CD4-positive, alpha-beta memory T cell (primary cell): ENCODE results near the gene PSIP1. TPM values are rescaled to one million over a fixed set of nuclear protein-coding genes. Genes with fewer than 3 reads are reported as not detected.

Experiments used
- CTCF ChIA-PET: fragments of 350-600 bp; sonication (Branson Sonifier 250); formaldehyde crosslinking; loops from one replicate; lab custom pipeline; 2021; ENCODE audit warnings: inconsistent platforms; ENCODE audit not compliant: partially characterized antibody; lab: Charles Lee
- POLR2A ChIA-PET: fragments of 350-600 bp; sonication (Branson Sonifier 250); formaldehyde crosslinking; loops from one replicate; lab custom pipeline; 2021; ENCODE audit not compliant: partially characterized antibody; lab: Charles Lee
- DNase-seq, 5 donors: peaks; one replicate each; pipeline versions ENCODE4 v3.0.0 to v3.0.0-alpha.2; 2020 to 2022; ENCODE audit warnings: mixed read lengths in 1 of 5
- H3K27ac ChIP-seq: one replicate; pipeline ENCODE4 v1.7.0; 2013; ENCODE audit warnings: low read depth, low read length
- H3K27me3 ChIP-seq: 2 replicates; pipeline ENCODE4 v1.7.0; 2013; ENCODE audit warnings: mild to moderate bottlenecking, low read length, moderate library complexity; ENCODE audit not compliant: insufficient read depth
- H3K36me3 ChIP-seq: 2 replicates; pipeline ENCODE4 v1.7.0; 2013; ENCODE audit warnings: mild to moderate bottlenecking, low read length, moderate library complexity; ENCODE audit not compliant: insufficient read depth
- H3K4me1 ChIP-seq: 2 replicates; pipeline ENCODE4 v1.7.0; 2013; ENCODE audit warnings: mild to moderate bottlenecking, low read length, moderate library complexity; ENCODE audit not compliant: insufficient read depth
- H3K4me3 ChIP-seq, 2 donors: one replicate each; pipeline ENCODE4 v1.7.0; 2013; ENCODE audit warnings: low read length in 2 of 2, mild to moderate bottlenecking in 1 of 2
- H3K9me3 ChIP-seq, 2 donors: one replicate each; pipeline ENCODE4 v1.7.0; 2013; ENCODE audit warnings: low read length in 2 of 2, control low read depth in 1 of 2; ENCODE audit not compliant: control insufficient read depth in 1 of 2
- H3K27ac Mint-ChIP-seq, 7 donors: one replicate each; pipeline ENCODE4 v1.8.0; 2020 to 2021; ENCODE audit warnings: mixed read lengths in 7 of 7, mild to moderate bottlenecking in 6 of 7, inconsistent platforms in 3 of 7, moderate library complexity in 3 of 7
- H3K27me3 Mint-ChIP-seq, 2 donors: one replicate each; pipeline ENCODE4 v1.8.0; 2020 to 2021; ENCODE audit warnings: mixed read lengths in 2 of 2
- H3K36me3 Mint-ChIP-seq, 2 donors: one replicate each; pipeline ENCODE4 v1.8.0; 2020 to 2021; ENCODE audit warnings: mixed read lengths in 2 of 2, inconsistent platforms in 1 of 2, mild to moderate bottlenecking in 1 of 2
- H3K4me1 Mint-ChIP-seq, 4 donors: one replicate each; pipeline ENCODE4 v1.8.0; 2020 to 2021; ENCODE audit warnings: mixed read lengths in 4 of 4, mild to moderate bottlenecking in 1 of 4
- H3K4me3 Mint-ChIP-seq, 8 donors: one replicate each; pipeline ENCODE4 v1.8.0; 2020 to 2021; ENCODE audit warnings: mixed read lengths in 8 of 8, mild to moderate bottlenecking in 7 of 8, moderate library complexity in 6 of 8, inconsistent platforms in 3 of 8
- H3K9me3 Mint-ChIP-seq, 8 donors: one replicate each; pipeline ENCODE4 v1.8.0; 2020 to 2021; ENCODE audit warnings: mixed read lengths in 8 of 8, mild to moderate bottlenecking in 5 of 8, inconsistent platforms in 3 of 8, moderate library complexity in 1 of 8
- intact Hi-C: fragments of 100-400 bp; cut with micrococcal nuclease; formaldehyde crosslinking; loops from one replicate; pipeline ENCODE4 v1.15.1; 2023
- polyA plus RNA-seq, 2 donors: library from polyadenylated mRNA; unstranded; fragments of 300-500 nt; fragmentation: Illumina TruSeq; gene quantifications; one replicate each; pipeline ENCODE4 v1.2.3, GENCODE V29; 2021
- total RNA-seq, 2 experiments: library from RNA; stranded (reverse); gene quantifications; one replicate each; pipeline ENCODE4 v1.2.3, GENCODE V29; 2021

Gene PSIP1
- total and polyA plus RNA-seq, 4 experiments from 2014 or later = 75.1 to 188 (median 163) TPM

DNA sequence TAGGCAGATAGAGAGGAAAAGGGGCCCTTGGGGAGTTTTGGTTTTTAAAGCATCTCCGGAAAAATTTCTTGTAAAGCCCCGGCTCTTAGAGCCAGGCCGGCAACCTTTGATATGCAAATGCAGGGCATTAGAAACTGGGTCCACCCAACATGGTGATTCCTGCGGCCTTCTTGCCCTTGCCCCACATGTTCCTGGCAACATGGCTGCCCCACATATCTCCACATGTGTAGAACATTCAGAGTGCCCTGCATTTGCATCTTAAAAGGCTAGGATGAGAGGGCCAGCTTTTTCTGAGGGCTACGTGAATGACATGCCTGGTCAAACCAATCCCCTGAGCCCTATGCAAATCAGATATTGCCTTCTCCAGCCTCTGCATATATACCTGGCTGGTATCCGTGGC is 93.1 kb downstream of the PSIP1 start:
- CTCF ChIA-PET = interaction anchor here (2.0 to 3.3 kb wide), 2 partner anchors 10 to 205 kb away, joined by 5 to 18 read pairs; no protein-coding TSS in a partner anchor
- intact Hi-C loops = loop anchor here (1.0 kb wide), 2 partner anchors 139 to 206 kb away; no protein-coding TSS in a partner anchor

GRCh38 chr9:15416880-15417279 is 93.9 kb downstream of the PSIP1 start:
- Histone ChIP-seq H3K4me3 (no peak overlapping the region), H3K36me3 (no peaks in the 10 kb centered on the region), H3K4me1 (peaks cover 1% of the 10 kb centered on the region), H3K27ac (no peak overlapping the region), H3K9me3 (no peaks in the 10 kb centered on the region), H3K27me3 (no peaks in the 10 kb centered on the region)
- intact Hi-C loops = loop anchor here (1.0 kb wide), 2 partner anchors 139 to 206 kb away; no protein-coding TSS in a partner anchor
- no peaks in the 10 kb centered on the region for H3K9me3 Mint-ChIP-seq
- POLR2A ChIA-PET = no interaction called here
- H3K4me1 Mint-ChIP-seq = peaks cover 0 to 2% (median 1%) of the 10 kb centered on the region in 4 donors
- CTCF ChIA-PET = interaction anchor here (0.6 to 3.3 kb wide), 13 partner anchors 11 to 206 kb away, joined by 3 to 18 read pairs (median 4); no protein-coding TSS in a partner anchor
- no peaks in the 10 kb centered on the region for H3K36me3 Mint-ChIP-seq
- no peak overlapping the region for H3K4me3 Mint-ChIP-seq
- H3K27me3 Mint-ChIP-seq = peaks cover 0 to 2% of the 10 kb centered on the region in 2 donors
- peak overlapping the region in 1 of 7 donors; percentile 9 for H3K27ac Mint-ChIP-seq
- DNase-seq = peak; percentile 30 to 46 (median 40)

More for the DNA sequence above, 93.1 kb downstream of the PSIP1 start:
- Mint-ChIP-seq H3K36me3 (peaks cover 0 to 3% of the 10 kb centered on the region in 2 donors), H3K27me3 (peaks cover 0 to 2% of the 10 kb centered on the region in 2 donors), H3K27ac (no peak overlapping the region), H3K9me3 (no peaks in the 10 kb centered on the region), H3K4me1 (peaks cover 0 to 9% (median 6%) of the 10 kb centered on the region in 4 donors), H3K4me3 (no peak overlapping the region)
- no peaks in the 10 kb centered on the region for H3K9me3 ChIP-seq
- H3K4me1 ChIP-seq = peaks cover 6% of the 10 kb centered on the region
- H3K4me3 ChIP-seq = no peak overlapping the region
- no peak overlapping the region for H3K27ac ChIP-seq
- no peaks in the 10 kb centered on the region for H3K27me3 ChIP-seq
- POLR2A ChIA-PET = no interaction called here
- DNase-seq = no peak
- H3K36me3 ChIP-seq = no peaks in the 10 kb centered on the region

Other genes with a start within 250 kb of the PSIP1 start
- gene TTC39B, start 203.8 kb downstream of the PSIP1 start, total RNA-seq = 10 to 100 TPM; 29.0 to 30.2 TPM
- gene TTC39B, start 203.8 kb downstream of the PSIP1 start, polyA plus RNA-seq = 10 to 100 TPM; 10.5 to 10.8 TPM
- 10 to 100 TPM; 33.3 to 34.2 TPM for gene SNAPC3, start 88.1 kb downstream of the PSIP1 start, total RNA-seq
- gene SNAPC3, start 88.1 kb downstream of the PSIP1 start, polyA plus RNA-seq = 10 to 100 TPM in 1 of 2 donors, 1 to 10 TPM in 1; 9.8 to 14.3 TPM
- 1 to 10 TPM; 1.8 to 1.9 TPM for gene CCDC171, start 42.1 kb upstream of the PSIP1 start, total RNA-seq
- under 1 TPM; 0.11 to 0.26 TPM for gene CCDC171, start 42.1 kb upstream of the PSIP1 start, polyA plus RNA-seq